K562 (cell line): ENCODE measurements around the gene EHMT2. TPM values are rescaled to one million over a fixed set of nuclear protein-coding genes. Genes with fewer than 3 reads are reported as not detected.
A peak's percentile ranks its signal among the peaks of the same experiment; 100 is the strongest.

Experiments used
- ATAC-seq: fragments of 200-7000 bp; cut with Tn5 transposase; 3 replicates; pipeline ENCODE4 v1.9.1; 2020; ENCODE audit warnings: moderate library complexity
- BruUV-seq: library from RNA; stranded (reverse); fragments of 400-500 nt; replicated peaks from 2 replicates; lab custom pipeline; 2021; lab: Mats Ljungman, UMichigan
- CTCF ChIA-PET: fragments of 300-600 bp; formaldehyde crosslinking; extraction: SDS; loops from one replicate; lab custom pipeline; 2021; ENCODE audit warnings: low intra/inter-chr PET ratio; lab: Yijun Ruan, JAX
- POLR2A ChIA-PET: fragments of 300-600, 350-650 bp; sonication (Branson Sonifier 250); formaldehyde crosslinking; extraction: SDS; loops from one replicate; lab custom pipeline; 2021; ENCODE audit warnings: antibody characterized with exemption, inconsistent platforms; lab: Yijun Ruan, JAX
- DNase-seq, 4 experiments: peaks; one replicate each; pipeline versions ENCODE4 v3.0.0 to v3.0.0-alpha.2; 2011 to 2018; ENCODE audit warnings: low spot score in 3 of 4, mixed read lengths in 3 of 4; ENCODE audit errors: extremely low read depth in 1 of 4
- FAIRE-seq: peaks from 2 replicates; lab custom pipeline; 2011; peaks lifted over from hg19 to GRCh38; lab: Jason Lieb, UNC
- H2AFZ ChIP-seq: 2 replicates; pipeline ENCODE4 v1.6.0; 2011; ENCODE audit warnings: low read depth, low read length, control low read depth, inconsistent platforms
- H3K27ac ChIP-seq: fragments of 200-600 bp; 3 replicates; pipeline ENCODE4 v1.8.0; 2011; ENCODE audit warnings: low read depth, mild to moderate bottlenecking, control low read depth, inconsistent platforms, low read length, moderate library complexity, mixed read lengths; ENCODE audit errors: extremely low read depth
- H3K27me3 ChIP-seq, 2 experiments: fragments of 300-600 bp in 1 of 2; 2 replicates in 1 of 2; 3 replicates in 1 of 2; pipeline versions ENCODE4 v1.6.0 to v1.8.0; 2011; ENCODE audit warnings: inconsistent platforms in 2 of 2, low read length in 2 of 2, mild to moderate bottlenecking in 1 of 2, mixed read lengths in 1 of 2, moderate library complexity in 1 of 2; ENCODE audit not compliant: control insufficient read depth in 2 of 2, insufficient read depth in 2 of 2
- H3K36me3 ChIP-seq: fragments of 300-600 bp; 3 replicates; pipeline ENCODE4 v1.8.0; 2011; ENCODE audit warnings: mild to moderate bottlenecking, low read length, inconsistent platforms; ENCODE audit not compliant: control insufficient read depth, insufficient read depth
- H3K4me1 ChIP-seq, 2 experiments: fragments of 200-600 bp in 1 of 2; replicated peaks in 1 of 2; 2 replicates in 1 of 2; 3 replicates in 1 of 2; pipeline versions ENCODE4 v1.5.1 to v1.8.0; 2011; ENCODE audit warnings: inconsistent platforms in 2 of 2, low read length in 2 of 2, mild to moderate bottlenecking in 1 of 2, mixed read lengths in 1 of 2, moderate library complexity in 1 of 2; ENCODE audit not compliant: control insufficient read depth in 2 of 2, insufficient read depth in 2 of 2
- H3K4me2 ChIP-seq: 2 replicates; pipeline ENCODE4 v1.6.1; 2011; ENCODE audit warnings: low read length, control low read depth, inconsistent platforms, mixed read lengths; ENCODE audit not compliant: insufficient read depth
- H3K4me3 ChIP-seq: fragments of 200-600 bp; sonication (generic), shearing (Covaris generic); 2 replicates; pipeline ENCODE4 v1.5.1; 2016; ENCODE audit warnings: control low read depth, inconsistent platforms
- H3K79me2 ChIP-seq: fragments of 200-600 bp; 3 replicates; pipeline ENCODE4 v1.8.0; 2011; ENCODE audit warnings: low read length, inconsistent platforms; ENCODE audit not compliant: control insufficient read depth, insufficient read depth
- H3K9ac ChIP-seq, 2 experiments: 2 replicates each; pipeline versions ENCODE4 v1.6.0 to v1.6.1; 2011; ENCODE audit warnings: low read depth in 2 of 2, low read length in 2 of 2, control low read depth in 1 of 2, inconsistent platforms in 1 of 2, mild to moderate bottlenecking in 1 of 2, mixed read lengths in 1 of 2; ENCODE audit not compliant: insufficient read depth in 1 of 2
- H3K9me1 ChIP-seq: one replicate; pipeline ENCODE4 v1.6.0; 2011; ENCODE audit warnings: inconsistent platforms, mild to moderate bottlenecking, low read length, moderate library complexity; ENCODE audit not compliant: control insufficient read depth, insufficient read depth
- H3K9me3 ChIP-seq: replicated peaks from 2 replicates; pipeline ENCODE4 v1.5.1; 2011; ENCODE audit warnings: low read depth, low read length, inconsistent platforms; ENCODE audit not compliant: control insufficient read depth, insufficient read depth
- H4K20me1 ChIP-seq: replicated peaks from 2 replicates; pipeline ENCODE4 v1.6.1; 2011; ENCODE audit warnings: low read length, inconsistent platforms, mixed read lengths; ENCODE audit not compliant: control insufficient read depth, insufficient read depth
- NR2C1 ChIP-seq, 2 experiments: fragments of 450-650 bp; IDR thresholded peaks; 2 replicates each; pipeline ENCODE4 v1.6.1; 2017; ENCODE audit warnings: mild to moderate bottlenecking in 2 of 2, antibody characterized with exemption in 1 of 2, inconsistent platforms in 1 of 2, missing compliant biosample characterization in 1 of 2, missing genetic modification characterization in 1 of 2
- NR2C2 ChIP-seq, 2 experiments: fragments of 200-800 bp in 1 of 2; sonication (Bioruptor generic) in 1 of 2; sonication (generic) in 1 of 2; formaldehyde crosslinking in 1 of 2; IDR thresholded peaks; 2 replicates each; pipeline versions ENCODE4 v1.6.1 to v1.8.0; 2016 to 2022; ENCODE audit warnings: mild to moderate bottlenecking in 1 of 2, missing compliant biosample characterization in 1 of 2, missing genetic modification characterization in 1 of 2, missing genetic modification reagents in 1 of 2
- RBFOX2 ChIP-seq: fragments of 200-400 bp; formaldehyde crosslinking; IDR thresholded peaks from 2 replicates; pipeline ENCODE4 v1.6.1; 2017; ENCODE audit warnings: low read depth, mild to moderate bottlenecking, low read length, moderate library complexity
- THAP7 ChIP-seq: fragments of 250-450 bp; sonication (Bioruptor Pico); IDR thresholded peaks from 2 replicates; pipeline ENCODE4 v1.5.0; 2021
- WGBS: fragments of 100-300 bp; shearing (Covaris generic); methylation state at CpG from one replicate; pipeline ENCODE4 v1.1.6; 2016; ENCODE audit warnings: low coverage, mixed read lengths; ENCODE audit not compliant: insufficient coverage; ENCODE audit errors: missing lambda C conversion rate; 5-methylcytosine and 5-hydroxymethylcytosine counted together
- in situ Hi-C: fragments of 300-500 bp; cut with MboI; formaldehyde crosslinking; loops from 4 replicates; pipeline ENCODE4 v1.15.0; 2018; ENCODE audit warnings: inconsistent platforms, mixed read lengths
- intact Hi-C: fragments of 100-400 bp; cut with micrococcal nuclease; formaldehyde crosslinking; loops from 2 replicates; pipeline ENCODE4 v1.14.2; 2022
- polyA plus RNA-seq, 8 experiments: library from polyadenylated mRNA; depleted of rRNA in 4 of 8; stranded (reverse) in 5 of 8; unstranded in 3 of 8; fragments of >200 nt; fragmentation: Nextera tagmentation in 2 of 8; fragmentation: Illumina TruSeq in 1 of 8; extraction: Ambion mirVana in 2 of 8; extraction: Trizol in 1 of 8; gene quantifications; 2 replicates each; pipeline versions ENCODE4 v1.2.1 to v1.2.3, GENCODE V29; 2011 to 2014; ENCODE audit warnings: inconsistent platforms in 1 of 8, missing spikeins in 1 of 8
- total RNA-seq, 7 experiments: library from RNA; depleted of rRNA in 6 of 7; stranded (reverse); fragments of >200 nt in 6 of 7; fragmentation: Illumina TruSeq in 2 of 7; extraction: Trizol in 2 of 7; gene quantifications; 2 replicates each; pipeline versions ENCODE4 v1.2.1 to v1.2.3, GENCODE V29; 2011 to 2021; ENCODE audit warnings: low replicate concordance in 1 of 7

The EHMT2 gene
- total and polyA plus RNA-seq, 9 of the 15 experiments (the other 6 are each of a cell fraction or from before 2014, with no cell fraction given): 2.1 to 63.8 (median 38.5) TPM

- Histone ChIP-seq H3K4me1 (peaks cover 16 to 24% of the 10 kb centered on the region in 2 experiments), H3K4me3 (no peak overlapping the region), H2AFZ (no peak overlapping the region), H3K9me3 (no peaks in the 10 kb centered on the region), H4K20me1 (no peaks in the 10 kb centered on the region), H3K4me2 (no peak overlapping the region), H3K79me2 (no peaks in the 10 kb centered on the region), H3K9ac (no peak overlapping the region), H3K27me3 (peaks cover 2 to 26% of the 10 kb centered on the region in 2 experiments; a peak in 3 of 5 replicates), H3K36me3 (peaks cover 14% of the 10 kb centered on the region), H3K27ac (no peak overlapping the region), H3K9me1 (peaks cover 7% of the 10 kb centered on the region)
- intact Hi-C loops: loop anchor here (5.0 kb wide), 1 partner anchor 45 kb away; the partner anchor contains the start of gene ZBTB12
- peak; percentile 83 for TF ChIP-seq NR2C1 (IDR thresholded peaks at IDR 0.05)
- peak; percentile 84 for TF ChIP-seq NR2C1 (tag; IDR thresholded peaks at IDR 0.05)
- TF ChIP-seq THAP7: no peak
- TF ChIP-seq RBFOX2: 0 out of 2 replicates have a peak, but pooled peaks have one; percentile 27
- TF ChIP-seq NR2C2 (CRISPR knock-in tag; IDR thresholded peaks at IDR 0.05): peak; percentile 75; the same call in 1 of the 2 replicates
- TF ChIP-seq NR2C2 (tag; IDR thresholded peaks at IDR 0.05): no peak
- in situ Hi-C loops: no loop called here
- ChIA-PET CTCF (no interaction called here), POLR2A (interaction anchor here (1.9 kb wide), 1 partner anchor 9 kb away, joined by 6 read pairs; no protein-coding TSS in a partner anchor)
- peak in 1 of 4 experiments; percentile 7 for DNase-seq
- no peak for ATAC-seq
- BruUV-seq: no TSS peak
- FAIRE-seq: no peak
- WGBS: 73% methylated on average over 24 of the region's 24 CpGs
Observed at GRCh38 chr6:31947070-31947675, 49.7 kb upstream of the EHMT2 start.
